ENCODE results near the gene GNA12. TPM values are rescaled to one million over a fixed set of nuclear protein-coding genes. Genes with fewer than 3 reads are reported as not detected.

GNA12 gene
- total and polyA plus RNA-seq, 9 of the 15 experiments (the other 6 are each of a cell fraction or from before 2014, with no cell fraction given), result 0.65 to 32.7 (median 9.6) TPM

- TF ChIP-seq ZFP36 (IDR thresholded peaks at IDR 0.05; ENCODE audit: low read depth, low read length, partially characterized antibody), result no peak
- TF ChIP-seq KLF13 (tag; IDR thresholded peaks at IDR 0.05; ENCODE audit: borderline replicate concordance, low read depth), result no peak
- no peak for TF ChIP-seq PCBP2 (IDR thresholded peaks at IDR 0.05; ENCODE audit: low read depth, low read length, poor library complexity, severe bottlenecking)
- no peak for TF ChIP-seq ZNF311 (CRISPR knock-in tag; IDR thresholded peaks at IDR 0.05)
- TF ChIP-seq TBP (optimal IDR thresholded peaks at IDR 0.05; ENCODE audit: low read depth, low read length), result no peak
- TF ChIP-seq TCFL5 (CRISPR knock-in tag; conservative IDR thresholded peaks at IDR 0.05), result no peak
Observed at GRCh38 chr7:2736411-2736914, 107.6 kb downstream of the GNA12 start (continued).

GRCh38 chr7:2735744-2736143 lies 108.4 kb downstream of the GNA12 start:
- CTCF ChIA-PET (ENCODE audit: low intra/inter-chr PET ratio), result no interaction called here
- 57% methylated on average over 13 of the region's 13 CpGs for WGBS (ENCODE audit: insufficient coverage, low coverage, missing lambda C conversion rate)
- no peaks in the 10 kb centered on the region for H4K20me1 ChIP-seq (replicated peaks; ENCODE audit: control insufficient read depth, insufficient read depth, low read length)

More at GRCh38 chr7:2735744-2736143, 108.4 kb downstream of the GNA12 start:
- Histone ChIP-seq H3K27ac (ENCODE audit: extremely low read depth, low read depth, low read length) (peak overlapping the region; percentile 49; the same call in 2 of the 3 replicates), H3K79me2 (ENCODE audit: control insufficient read depth, insufficient read depth, low read length) (peaks cover 11% of the 10 kb centered on the region; the same call in 2 of the 3 replicates), H3K27me3 (ENCODE audit: control insufficient read depth in 2 of 2, insufficient read depth in 2 of 2, low read length in 2 of 2) (no peaks in the 10 kb centered on the region), H2AFZ (ENCODE audit: low read depth, low read length) (no peak overlapping the region), H3K9me3 (replicated peaks; ENCODE audit: control insufficient read depth, insufficient read depth, low read depth, low read length) (no peaks in the 10 kb centered on the region), H3K4me3 (no peak overlapping the region), H3K4me2 (ENCODE audit: insufficient read depth, low read length) (peak overlapping the region; percentile 78), H3K9ac (ENCODE audit: insufficient read depth in 1 of 2, low read depth in 2 of 2, low read length in 2 of 2) (peak overlapping the region; percentile 40 to 83; a peak in 3 of 4 replicates), H3K36me3 (ENCODE audit: control insufficient read depth, insufficient read depth, low read length) (peaks cover 8% of the 10 kb centered on the region; the same call in 1 of the 3 replicates), H3K9me1 (ENCODE audit: control insufficient read depth, insufficient read depth, low read length) (no peaks in the 10 kb centered on the region), H3K4me1 (replicated peaks in 1 of 2; ENCODE audit: control insufficient read depth in 2 of 2, insufficient read depth in 2 of 2, low read length in 2 of 2) (peaks cover 42 to 55% of the 10 kb centered on the region in 2 experiments)
- no peak for TF ChIP-seq CHD7 (IDR thresholded peaks at IDR 0.05; ENCODE audit: low read depth, low read length)
- peak; percentile 67 for TF ChIP-seq PKNOX1 (IDR thresholded peaks at IDR 0.05)
- intact Hi-C loops (cut with micrococcal nuclease) (loop anchor here (2.0 kb wide), 1 partner anchor 23 kb away; no protein-coding TSS in a partner anchor), in situ Hi-C loops (cut with MboI) (no loop called here)
- no peak for DNase-seq (ENCODE audit: extremely low read depth in 1 of 4, low spot score in 3 of 4)
- no peak for FAIRE-seq
- BruUV-seq (replicated peaks), result no TSS peak
- POLR2A ChIA-PET, result interaction anchor here (0.6 to 3.7 kb wide), 4 partner anchors 9 to 25 kb away, joined by 3 to 22 read pairs (median 4); no protein-coding TSS in a partner anchor
- ATAC-seq, result no peak

All from K562 (cell line).